Ovary (tissue), 9 donors: ENCODE measurements around the gene RAB14. TPM values are rescaled to one million over a fixed set of nuclear protein-coding genes. Genes with fewer than 3 reads are reported as not detected.

Experiments used
- DNase-seq, 5 donors: peaks; one replicate each; pipeline ENCODE4 v3.0.0-alpha.2; 2019 to 2020
- H3K27ac ChIP-seq, 2 donors: fragments of 200-600 bp; one replicate each; pipeline versions ENCODE4 v1.5.1 to v1.8.0; 2019 to 2022
- H3K27me3 ChIP-seq: fragments of 200-600 bp; one replicate; pipeline ENCODE4 v1.8.0; 2022
- H3K36me3 ChIP-seq: fragments of 200-600 bp; sonication (generic); one replicate; pipeline ENCODE4 v1.5.1; 2019
- H3K4me1 ChIP-seq: one replicate; pipeline ENCODE4 v1.8.1; 2013; ENCODE audit warnings: mild to moderate bottlenecking, moderate library complexity; ENCODE audit not compliant: insufficient read depth
- H3K4me3 ChIP-seq: fragments of 200-600 bp; sonication (generic); one replicate; pipeline ENCODE4 v1.5.1; 2017
- H3K9me3 ChIP-seq, 2 donors: fragments of 200-600 bp in 1 of 2; sonication (generic) in 1 of 2; one replicate each; pipeline versions ENCODE4 v1.5.1 to v1.8.1; 2013 to 2019; ENCODE audit warnings: mild to moderate bottlenecking in 1 of 2, moderate library complexity in 1 of 2
- EP300 ChIP-seq: sonication (generic); formaldehyde crosslinking; IDR thresholded peaks from one replicate; pipeline ENCODE4 v1.6.1; 2017; ENCODE audit warnings: antibody characterized with exemption
- POLR2A ChIP-seq: fragments of 450-650 bp; IDR thresholded peaks from one replicate; pipeline ENCODE4 v1.6.1; 2017; ENCODE audit warnings: antibody characterized with exemption, mild to moderate bottlenecking, moderate library complexity
- WGBS, 3 donors: extraction: QIAGEN DNeasy Blood & Tissue Kit in 1 of 3; methylation state at CpG; one replicate each; pipeline versions ENCODE4 v1.1.5 to v1.1.7; 2013 to 2017; 5-methylcytosine and 5-hydroxymethylcytosine counted together
- intact Hi-C, 4 donors: fragments of 100-400 bp; cut with DNase I; formaldehyde crosslinking; loops; one replicate each; pipeline versions ENCODE4 v1.11.0 to v1.15.1; 2022 to 2023
- polyA plus RNA-seq, 2 donors: library from polyadenylated mRNA; stranded (reverse); fragments of 200-250 nt in 1 of 2; fragments of 350-450 nt in 1 of 2; fragmentation: Illumina TruSeq in 1 of 2; extraction: RNeasy Lipid Tissue Mini Kit (QIAGEN cat#74804) in 1 of 2; gene quantifications; one replicate each; pipeline ENCODE4 v1.2.3, GENCODE V29; 2013 to 2014
- total RNA-seq, 7 donors: library from RNA; depleted of rRNA in 2 of 7; stranded (reverse); fragments of >200 nt in 2 of 7; fragmentation: NEBNext Ultra II Directional in 3 of 7; extraction: Animal tissue kit (Norgen Biotek cat#: 25700) in 3 of 7; gene quantifications; one replicate each; pipeline versions ENCODE4 v1.1.0 to v1.2.4, GENCODE V29; 2016 to 2023
- TF ChIP-seq, protein P1 (sequence below), 3 donors: fragments of 450-650 bp in 2 of 3; fragments of 200-600 bp in 1 of 3; IDR thresholded peaks; one replicate each; pipeline versions ENCODE4 v1.5.1 to v1.8.0; 2016 to 2022; ENCODE audit warnings: antibody characterized with exemption in 3 of 3, mild to moderate bottlenecking in 1 of 3
- donor health status: DM: no; HTN: no; CAD: no; lungs with moderate emphysema.
- donor health status: DM: no; HTN: no; CAD: no.
- donor health status: Bipolar disorder and iron deficiency.
- donor health status: DM: yes; HTN: yes; CAD: no.
- donor health status: DM: no; HTN: no; CAD: no.
- donor health status: DM: yes; HTN: yes; CAD: no.

The RAB14 gene
- total and polyA plus RNA-seq, 9 donors = 22.9 to 96.6 (median 57.1) TPM

DNA sequence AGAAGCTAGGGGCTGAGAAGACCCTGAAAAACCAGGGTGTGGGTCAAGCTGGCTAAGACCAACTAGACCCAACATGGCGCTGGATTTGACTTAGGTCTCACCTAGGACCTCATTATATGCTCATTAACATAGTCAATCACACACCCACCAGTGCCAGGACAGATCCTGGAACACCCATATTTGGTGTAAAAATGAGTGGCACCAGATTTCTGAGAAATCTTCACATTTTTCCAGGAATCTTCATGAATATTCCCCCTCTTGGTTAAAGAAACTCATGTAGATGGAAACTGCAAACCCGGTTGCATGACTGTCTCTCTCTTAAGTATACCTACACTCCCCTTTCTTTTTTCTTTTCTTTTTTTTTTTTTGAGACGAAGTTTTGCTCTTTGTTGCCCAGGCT, 17.9 kb upstream of the RAB14 start:
- H3K27ac ChIP-seq = no peak overlapping the region
- no peak overlapping the region for H3K4me3 ChIP-seq
- intact Hi-C loops = loop anchor here in 3 of 4 donors (5.0 to 10.0 kb wide), 3 partner anchors 45 to 105 kb away; partner anchors contain the start of gene GSN (in 2 of the 3)
- no peaks in the 10 kb centered on the region for H3K36me3 ChIP-seq
- TF ChIP-seq POLR2A = no peak
- TF ChIP-seq, protein P1, sequence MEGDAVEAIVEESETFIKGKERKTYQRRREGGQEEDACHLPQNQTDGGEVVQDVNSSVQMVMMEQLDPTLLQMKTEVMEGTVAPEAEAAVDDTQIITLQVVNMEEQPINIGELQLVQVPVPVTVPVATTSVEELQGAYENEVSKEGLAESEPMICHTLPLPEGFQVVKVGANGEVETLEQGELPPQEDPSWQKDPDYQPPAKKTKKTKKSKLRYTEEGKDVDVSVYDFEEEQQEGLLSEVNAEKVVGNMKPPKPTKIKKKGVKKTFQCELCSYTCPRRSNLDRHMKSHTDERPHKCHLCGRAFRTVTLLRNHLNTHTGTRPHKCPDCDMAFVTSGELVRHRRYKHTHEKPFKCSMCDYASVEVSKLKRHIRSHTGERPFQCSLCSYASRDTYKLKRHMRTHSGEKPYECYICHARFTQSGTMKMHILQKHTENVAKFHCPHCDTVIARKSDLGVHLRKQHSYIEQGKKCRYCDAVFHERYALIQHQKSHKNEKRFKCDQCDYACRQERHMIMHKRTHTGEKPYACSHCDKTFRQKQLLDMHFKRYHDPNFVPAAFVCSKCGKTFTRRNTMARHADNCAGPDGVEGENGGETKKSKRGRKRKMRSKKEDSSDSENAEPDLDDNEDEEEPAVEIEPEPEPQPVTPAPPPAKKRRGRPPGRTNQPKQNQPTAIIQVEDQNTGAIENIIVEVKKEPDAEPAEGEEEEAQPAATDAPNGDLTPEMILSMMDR (IDR thresholded peaks at IDR 0.05) = no peak
- TF ChIP-seq EP300 = no peak
- 94 to 95% (median 95%) methylated on average over 3 of the region's 3 CpGs for WGBS, 3 donors
- no peaks in the 10 kb centered on the region for H3K9me3 ChIP-seq
- no peaks in the 10 kb centered on the region for H3K27me3 ChIP-seq
- H3K4me1 ChIP-seq = peaks cover 3% of the 10 kb centered on the region
- DNase-seq = no peak

DNA sequence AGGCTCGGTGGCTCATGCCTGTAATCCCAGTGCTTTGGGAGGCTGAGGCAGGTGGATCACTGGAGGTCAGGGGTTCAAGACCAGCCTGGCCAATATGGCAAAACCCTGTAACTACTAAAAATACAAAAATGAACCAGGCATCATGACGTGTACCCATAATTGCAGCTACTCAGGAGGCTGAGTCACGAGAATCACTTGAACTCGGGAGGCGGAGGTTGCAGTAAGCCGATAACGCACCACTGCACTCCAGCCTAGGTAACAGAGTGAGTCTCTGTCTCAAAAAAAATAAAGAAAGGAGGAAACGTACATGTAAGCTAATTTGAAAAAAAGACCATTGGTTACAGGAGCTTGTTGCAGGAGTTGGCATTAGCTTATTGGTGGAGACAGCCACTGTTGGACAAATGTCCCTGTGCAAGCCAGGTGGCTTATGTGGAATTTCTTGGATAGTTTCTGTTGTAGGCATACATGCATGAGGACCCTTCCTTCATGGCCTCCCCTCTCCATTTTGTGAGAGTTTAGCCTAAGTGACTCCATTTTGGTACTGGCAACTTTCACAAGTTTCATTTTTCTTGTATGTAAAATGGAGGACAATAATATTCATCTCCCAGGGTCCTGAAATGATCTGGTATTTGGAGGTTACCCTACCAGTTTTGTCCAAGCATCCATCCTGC, 16.8 kb upstream of the RAB14 start:
- no peak overlapping the region for H3K27ac ChIP-seq
- no peaks in the 10 kb centered on the region for H3K9me3 ChIP-seq
- H3K4me1 ChIP-seq = peaks cover 3% of the 10 kb centered on the region
- H3K36me3 ChIP-seq = no peaks in the 10 kb centered on the region
- intact Hi-C loops = loop anchor here in 3 of 4 donors (5.0 to 10.0 kb wide), 3 partner anchors 46 to 106 kb away; partner anchors contain the start of gene GSN (in 2 of the 3)
- TF ChIP-seq POLR2A = no peak
- TF ChIP-seq EP300 = no peak
- TF ChIP-seq, protein P1 (IDR thresholded peaks at IDR 0.05) = no peak
- 94% methylated on average over 8 of the region's 8 CpGs for WGBS, 3 donors
- DNase-seq = no peak
- H3K4me3 ChIP-seq = no peak overlapping the region
- no peaks in the 10 kb centered on the region for H3K27me3 ChIP-seq

DNA sequence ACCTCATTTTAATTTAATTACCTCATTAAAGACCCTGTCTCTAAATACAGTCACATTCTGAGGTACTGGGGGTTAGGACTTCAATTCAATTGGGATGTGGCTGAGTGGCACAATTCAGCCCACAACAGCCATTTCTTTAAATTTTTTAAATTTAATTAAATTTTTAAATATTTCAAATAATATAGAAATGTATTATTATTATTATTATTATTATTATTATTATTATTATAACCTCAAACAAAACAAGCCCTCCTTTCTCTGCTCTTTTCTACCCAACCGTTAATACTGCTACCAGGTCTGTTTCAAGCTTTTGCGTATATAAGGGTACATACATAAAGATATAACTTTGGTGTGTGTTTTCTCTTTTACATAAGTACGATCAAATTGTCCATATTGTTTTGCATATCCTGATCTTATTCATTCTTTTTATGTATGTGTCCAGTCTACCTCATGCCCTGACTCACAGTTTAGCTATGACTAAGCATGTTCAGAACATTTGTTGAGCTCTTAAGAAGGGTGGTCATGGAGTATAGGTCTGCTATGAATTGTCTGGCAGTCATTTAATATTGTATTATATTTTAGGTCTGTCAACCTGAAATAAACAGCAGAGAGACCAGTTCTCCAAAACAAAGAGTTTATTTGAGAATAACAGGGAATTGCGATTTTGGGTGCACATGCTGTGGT, 16.1 kb upstream of the RAB14 start:
- Histone ChIP-seq H3K27ac (no peak overlapping the region), H3K4me3 (no peak overlapping the region), H3K9me3 (no peaks in the 10 kb centered on the region), H3K4me1 (peaks cover 2% of the 10 kb centered on the region), H3K36me3 (no peaks in the 10 kb centered on the region), H3K27me3 (no peaks in the 10 kb centered on the region)
- 93 to 96% (median 94%) methylated on average over 4 of the region's 4 CpGs for WGBS, 3 donors
- no peak for TF ChIP-seq EP300
- TF ChIP-seq, protein P1 (IDR thresholded peaks at IDR 0.05) = no peak
- TF ChIP-seq POLR2A = no peak
- no peak for DNase-seq
- intact Hi-C loops = loop anchor here in 3 of 4 donors (5.0 to 10.0 kb wide), 3 partner anchors 47 to 107 kb away; partner anchors contain the start of gene GSN (in 2 of the 3)

DNA sequence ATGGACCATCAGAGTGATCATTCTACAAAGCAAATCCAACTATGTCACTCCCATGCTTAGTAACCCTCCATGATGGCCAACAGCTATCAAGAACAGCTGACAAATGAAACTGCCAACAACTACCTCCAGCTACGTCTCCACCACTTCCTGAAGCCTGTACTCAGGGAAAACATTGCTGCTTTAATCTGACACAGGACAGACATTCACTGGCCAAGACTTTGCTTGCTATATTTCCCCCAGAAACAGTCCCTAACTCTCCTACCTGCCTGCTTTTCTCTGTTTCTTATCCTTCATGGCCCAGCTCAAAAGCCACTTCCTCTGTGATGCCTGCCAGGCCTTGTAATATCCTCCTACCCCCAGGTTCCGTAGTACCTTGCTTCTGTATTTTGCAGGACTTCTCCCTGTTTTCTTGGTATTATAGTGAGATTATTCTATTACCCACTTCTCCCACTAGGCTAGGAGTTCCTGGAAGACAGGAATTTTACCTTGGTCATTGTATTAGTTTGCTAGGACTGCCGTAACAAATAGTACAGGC, 14.7 kb upstream of the RAB14 start:
- 92 to 97% (median 96%) methylated on average over 3 of the region's 3 CpGs for WGBS, 3 donors
- intact Hi-C loops = loop anchor here in 3 of 4 donors (5.0 to 10.0 kb wide), 3 partner anchors 48 to 108 kb away; partner anchors contain the start of gene GSN (in 2 of the 3)
- no peak overlapping the region for H3K4me3 ChIP-seq
- H3K27me3 ChIP-seq = no peaks in the 10 kb centered on the region
- TF ChIP-seq POLR2A = no peak
- TF ChIP-seq, protein P1 (IDR thresholded peaks at IDR 0.05) = no peak
- TF ChIP-seq EP300 = no peak
- H3K4me1 ChIP-seq = no peaks in the 10 kb centered on the region
- no peak overlapping the region for H3K27ac ChIP-seq
- DNase-seq = no peak
- no peaks in the 10 kb centered on the region for H3K9me3 ChIP-seq
- H3K36me3 ChIP-seq = no peaks in the 10 kb centered on the region
